Activated T-helper 17 cell treated with anti-CD3 and anti-CD28 coated beads, Interleukin-2, amount 50 U/mL, for 72 hours (primary cell): Measurements from ENCODE around the gene RPS19. TPM values are rescaled to one million over a fixed set of nuclear protein-coding genes. Genes with fewer than 3 reads are reported as not detected.

Source experiments
- ATAC-seq: fragments of 150-1000 bp; cut with Tn5 transposase; replicated peaks from 2 replicates; pipeline ENCODE4 v1.10.0; 2021; ENCODE audit warnings: mild to moderate bottlenecking, moderate library complexity
- H3K27ac Mint-ChIP-seq: one replicate; pipeline ENCODE4 v1.8.0; 2022; ENCODE audit warnings: mixed read lengths
- H3K27me3 Mint-ChIP-seq: one replicate; pipeline ENCODE4 v1.8.0; 2022; ENCODE audit warnings: mixed read lengths
- H3K36me3 Mint-ChIP-seq: one replicate; pipeline ENCODE4 v1.8.0; 2022; ENCODE audit warnings: low read depth, mild to moderate bottlenecking, mixed read lengths
- H3K4me1 Mint-ChIP-seq: one replicate; pipeline ENCODE4 v1.8.0; 2022; ENCODE audit warnings: mixed read lengths
- H3K4me3 Mint-ChIP-seq: one replicate; pipeline ENCODE4 v1.8.0; 2022; ENCODE audit warnings: mild to moderate bottlenecking, mixed read lengths
- H3K9me3 Mint-ChIP-seq: one replicate; pipeline ENCODE4 v1.8.0; 2022; ENCODE audit warnings: mixed read lengths
- total RNA-seq, 2 donors: library from RNA; stranded (reverse); gene quantifications; one replicate each; pipeline ENCODE4 v1.2.3, GENCODE V29; 2022

The RPS19 gene
- total RNA-seq, 2 donors from 2014 or later: 3,531 to 4,049 TPM

GRCh38 chr19:41847351-41848105 is 12.5 kb upstream of the RPS19 start:
- Mint-ChIP-seq H3K4me1 (no peaks in the 10 kb centered on the region), H3K9me3 (no peaks in the 10 kb centered on the region), H3K27ac (no peak overlapping the region), H3K36me3 (no peaks in the 10 kb centered on the region), H3K27me3 (peaks cover 4% of the 10 kb centered on the region), H3K4me3 (no peak overlapping the region)
- ATAC-seq: no peak

- no peak for ATAC-seq
- no peaks in the 10 kb centered on the region for H3K4me1 Mint-ChIP-seq
- H3K36me3 Mint-ChIP-seq: no peaks in the 10 kb centered on the region
- H3K27me3 Mint-ChIP-seq: peaks cover 4% of the 10 kb centered on the region
- H3K27ac Mint-ChIP-seq: peak overlapping the region; percentile 1
- H3K4me3 Mint-ChIP-seq: no peak overlapping the region
- H3K9me3 Mint-ChIP-seq: no peaks in the 10 kb centered on the region
Measured at GRCh38 chr19:41848666-41849065, 11.4 kb upstream of the RPS19 start.

GRCh38 chr19:41849067-41849466 is 11.0 kb upstream of the RPS19 start:
- ATAC-seq: no peak
- no peaks in the 10 kb centered on the region for H3K4me1 Mint-ChIP-seq

GRCh38 chr19:41850381-41850780 is 9.7 kb upstream of the RPS19 start:
- Mint-ChIP-seq H3K36me3 (no peaks in the 10 kb centered on the region), H3K27ac (no peak overlapping the region), H3K4me1 (no peaks in the 10 kb centered on the region), H3K4me3 (no peak overlapping the region), H3K27me3 (peaks cover 4% of the 10 kb centered on the region), H3K9me3 (no peaks in the 10 kb centered on the region)
- ATAC-seq: no peak

More at GRCh38 chr19:41849067-41849466, 11.0 kb upstream of the RPS19 start:
- Mint-ChIP-seq H3K36me3 (no peaks in the 10 kb centered on the region), H3K9me3 (no peaks in the 10 kb centered on the region), H3K4me3 (no peak overlapping the region), H3K27ac (peak overlapping the region; percentile 11), H3K27me3 (peaks cover 4% of the 10 kb centered on the region)

- peaks cover 4% of the 10 kb centered on the region for H3K27me3 Mint-ChIP-seq
- no peaks in the 10 kb centered on the region for H3K9me3 Mint-ChIP-seq
- H3K27ac Mint-ChIP-seq: peak overlapping the region; percentile 45
Measured at GRCh38 chr19:41851456-41851855, 8.6 kb upstream of the RPS19 start.

GRCh38 chr19:41853344-41853743 is 6.7 kb upstream of the RPS19 start:
- H3K9me3 Mint-ChIP-seq: no peaks in the 10 kb centered on the region
- H3K4me1 Mint-ChIP-seq: no peaks in the 10 kb centered on the region
- H3K4me3 Mint-ChIP-seq: no peak overlapping the region
- peaks cover 4% of the 10 kb centered on the region for H3K27me3 Mint-ChIP-seq
- no peaks in the 10 kb centered on the region for H3K36me3 Mint-ChIP-seq
- H3K27ac Mint-ChIP-seq: no peak overlapping the region
- ATAC-seq: no peak

More at GRCh38 chr19:41851456-41851855, 8.6 kb upstream of the RPS19 start:
- ATAC-seq: no peak
- H3K36me3 Mint-ChIP-seq: no peaks in the 10 kb centered on the region
- no peak overlapping the region for H3K4me3 Mint-ChIP-seq
- no peaks in the 10 kb centered on the region for H3K4me1 Mint-ChIP-seq

GRCh38 chr19:41853768-41854167 is 6.3 kb upstream of the RPS19 start:
- no peak for ATAC-seq
- Mint-ChIP-seq H3K4me1 (no peaks in the 10 kb centered on the region), H3K27ac (no peak overlapping the region), H3K36me3 (no peaks in the 10 kb centered on the region), H3K27me3 (peaks cover 4% of the 10 kb centered on the region), H3K9me3 (no peaks in the 10 kb centered on the region), H3K4me3 (no peak overlapping the region)

GRCh38 chr19:41859213-41859617 is 840 bp upstream of the RPS19 start:
- peaks cover 46% of the 10 kb centered on the region for H3K36me3 Mint-ChIP-seq
- peak overlapping the region; percentile 98 for H3K27ac Mint-ChIP-seq
- no peaks in the 10 kb centered on the region for H3K27me3 Mint-ChIP-seq
- no peak for ATAC-seq
- peaks cover 20% of the 10 kb centered on the region for H3K4me1 Mint-ChIP-seq
- peak overlapping the region; percentile 90 for H3K4me3 Mint-ChIP-seq
- H3K9me3 Mint-ChIP-seq: no peaks in the 10 kb centered on the region

- peak overlapping the region; percentile 90 for H3K4me3 Mint-ChIP-seq
- H3K36me3 Mint-ChIP-seq: peaks cover 60% of the 10 kb centered on the region
- ATAC-seq: no peak
- H3K4me1 Mint-ChIP-seq: peaks cover 22% of the 10 kb centered on the region
- H3K9me3 Mint-ChIP-seq: no peaks in the 10 kb centered on the region
- peak overlapping the region; percentile 98 for H3K27ac Mint-ChIP-seq
- H3K27me3 Mint-ChIP-seq: no peaks in the 10 kb centered on the region
Measured at GRCh38 chr19:41860419-41861115, 512 bp downstream of the RPS19 start.

- Mint-ChIP-seq H3K4me1 (peaks cover 25% of the 10 kb centered on the region), H3K27me3 (no peaks in the 10 kb centered on the region), H3K4me3 (peak overlapping the region; percentile 90), H3K9me3 (no peaks in the 10 kb centered on the region), H3K36me3 (peaks cover 67% of the 10 kb centered on the region), H3K27ac (peak overlapping the region; percentile 98)
- ATAC-seq: no peak
Measured at GRCh38 chr19:41861116-41861768, 1.2 kb downstream of the RPS19 start.

GRCh38 chr19:41861846-41862245 is 1.8 kb downstream of the RPS19 start:
- H3K9me3 Mint-ChIP-seq: no peaks in the 10 kb centered on the region
- ATAC-seq: no peak
- H3K36me3 Mint-ChIP-seq: peaks cover 73% of the 10 kb centered on the region
- H3K4me3 Mint-ChIP-seq: peak overlapping the region; percentile 90
- peaks cover 27% of the 10 kb centered on the region for H3K4me1 Mint-ChIP-seq
- no peaks in the 10 kb centered on the region for H3K27me3 Mint-ChIP-seq
- H3K27ac Mint-ChIP-seq: peak overlapping the region; percentile 98

- peak overlapping the region; percentile 90 for H3K4me3 Mint-ChIP-seq
- H3K4me1 Mint-ChIP-seq: peaks cover 27% of the 10 kb centered on the region
- peaks cover 79% of the 10 kb centered on the region for H3K36me3 Mint-ChIP-seq
- no peaks in the 10 kb centered on the region for H3K9me3 Mint-ChIP-seq
- no peaks in the 10 kb centered on the region for H3K27me3 Mint-ChIP-seq
- H3K27ac Mint-ChIP-seq: peak overlapping the region; percentile 98
- ATAC-seq: no peak
Measured at GRCh38 chr19:41862445-41862986, 2.5 kb downstream of the RPS19 start.

GRCh38 chr19:41863209-41863931 is 3.3 kb downstream of the RPS19 start:
- H3K36me3 Mint-ChIP-seq: peaks cover 88% of the 10 kb centered on the region
- peaks cover 35% of the 10 kb centered on the region for H3K4me1 Mint-ChIP-seq
- no peak for ATAC-seq
- peak overlapping the region; percentile 98 for H3K27ac Mint-ChIP-seq
- H3K27me3 Mint-ChIP-seq: no peaks in the 10 kb centered on the region
- H3K4me3 Mint-ChIP-seq: peak overlapping the region; percentile 90
- H3K9me3 Mint-ChIP-seq: no peaks in the 10 kb centered on the region

- peak overlapping the region; percentile 98 for H3K27ac Mint-ChIP-seq
- H3K4me3 Mint-ChIP-seq: peak overlapping the region; percentile 90
- peaks cover 35% of the 10 kb centered on the region for H3K4me1 Mint-ChIP-seq
- ATAC-seq: no peak
- H3K9me3 Mint-ChIP-seq: no peaks in the 10 kb centered on the region
- peaks cover 98% of the 10 kb centered on the region for H3K36me3 Mint-ChIP-seq
- no peaks in the 10 kb centered on the region for H3K27me3 Mint-ChIP-seq
Measured at GRCh38 chr19:41864374-41864773, 4.3 kb downstream of the RPS19 start.
